Measurements from ENCODE around the gene C19orf12.

C19orf12 gene

DNA sequence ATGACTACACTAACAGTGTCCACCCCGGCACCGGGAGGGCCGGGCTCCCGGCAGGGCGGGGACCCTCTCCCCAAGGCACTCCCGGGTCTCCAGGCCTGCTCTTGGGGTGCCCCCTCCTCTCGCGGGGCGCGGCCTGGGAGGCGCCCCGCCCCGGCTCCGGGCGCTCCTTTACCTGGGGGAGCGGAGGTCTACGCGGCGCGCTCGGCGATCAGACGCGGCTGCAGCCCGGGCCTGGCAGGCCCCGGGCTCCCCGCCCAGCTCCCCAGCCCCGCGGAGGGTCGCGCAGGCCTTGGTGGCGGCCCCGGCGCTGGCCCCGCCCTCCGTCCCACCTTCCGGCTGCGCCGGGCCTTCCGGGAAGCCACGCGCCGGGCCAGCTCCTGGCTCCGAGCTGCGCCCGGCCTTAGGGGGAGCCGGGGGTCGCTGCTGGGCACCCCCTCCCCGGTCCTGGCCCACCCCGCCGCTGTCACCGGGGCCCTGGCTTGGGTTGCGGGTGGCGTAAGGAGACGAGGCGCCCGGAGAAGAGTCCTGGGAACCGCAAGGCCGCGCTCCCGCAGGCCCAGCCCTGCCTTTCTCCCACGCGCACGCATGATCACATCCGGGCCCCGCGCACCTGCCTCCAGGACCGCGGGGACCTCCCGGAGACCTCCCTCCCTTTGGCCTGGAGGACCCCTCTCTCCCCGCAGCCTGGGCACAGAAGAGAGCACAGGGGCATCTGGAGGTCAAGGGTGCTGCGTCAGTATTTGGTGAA lies at the start of gene C19orf12:
TSS of gene C19orf12 (minus strand) at position 309 of the 748 bp plus-strand sequence. CDS start 6,848 bp downstream, outside the sequence.
- DNase-seq (ENCODE audit: low read depth) = peak; percentile 30

DNA sequence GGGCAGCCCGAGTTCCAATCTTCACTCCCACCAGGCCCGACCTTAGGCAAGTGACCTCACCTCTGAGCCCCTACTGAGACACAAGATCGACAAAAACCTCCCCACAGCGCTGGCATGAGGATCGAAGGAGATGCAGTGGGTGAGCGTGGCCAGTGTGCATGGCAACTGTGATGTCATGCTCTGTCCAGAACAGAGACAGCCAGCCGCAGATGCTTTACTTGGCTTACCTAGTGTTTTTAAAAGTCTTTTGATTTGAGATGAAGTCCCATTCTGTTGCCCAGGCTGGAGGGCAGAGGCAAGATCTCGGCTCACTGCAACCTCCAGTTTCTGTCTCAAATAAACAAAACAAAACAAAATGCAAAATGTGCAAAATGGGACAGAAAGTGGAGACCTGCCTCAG lies 49.3 kb upstream of the C19orf12 start:
- no peak for DNase-seq (ENCODE audit: low read depth)

DNA sequence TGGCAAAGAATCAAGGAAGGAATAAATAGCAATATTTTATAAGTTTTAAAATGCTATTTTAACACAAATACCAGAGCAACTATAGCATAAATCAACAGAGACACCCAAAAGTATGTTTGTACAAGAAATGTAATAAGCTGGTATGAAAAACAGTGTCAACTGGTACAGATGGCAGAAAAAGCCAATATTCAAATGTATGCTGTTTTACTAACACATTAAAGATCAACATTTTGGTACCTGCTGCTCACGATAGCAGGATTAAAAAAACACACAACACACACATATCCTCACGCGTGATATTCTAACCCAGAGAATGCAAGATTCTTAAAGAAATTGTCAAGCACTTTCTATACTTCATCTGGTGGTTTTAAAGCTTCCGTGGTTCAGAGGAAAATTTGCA lies 48.1 kb upstream of the C19orf12 start:
- no peak for DNase-seq (ENCODE audit: low read depth)

DNA sequence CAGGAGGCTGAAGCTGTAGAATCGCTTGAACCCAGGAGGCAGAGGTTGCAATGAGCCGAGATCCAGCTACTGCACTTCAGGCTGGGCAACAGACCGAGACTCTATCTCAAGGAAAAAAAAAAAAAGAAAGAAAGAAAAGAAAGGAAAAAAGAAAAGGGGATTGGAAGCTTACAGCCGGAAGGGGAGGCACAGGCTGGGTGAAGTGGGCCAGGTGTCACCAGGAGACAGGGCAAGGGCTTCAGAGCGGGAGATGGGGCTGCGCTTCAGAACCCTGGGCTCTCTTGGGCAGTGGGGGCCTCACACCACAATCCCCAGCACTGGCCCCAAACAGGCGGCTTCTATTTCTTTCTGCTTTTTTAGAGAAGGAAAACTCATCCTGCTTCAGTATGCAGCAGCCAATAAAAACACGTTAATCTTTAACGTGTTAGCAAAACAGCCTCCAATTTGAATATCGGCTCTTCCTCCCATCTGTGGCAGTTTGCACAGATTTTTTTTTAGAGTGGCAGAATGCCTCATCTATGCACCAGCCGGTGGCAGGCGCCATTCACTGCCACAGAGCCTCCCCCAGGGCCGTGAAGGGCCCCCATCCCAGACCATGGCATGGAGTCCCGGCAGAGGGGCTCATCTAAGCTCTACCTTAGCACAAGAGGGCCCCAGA lies 46.6 kb upstream of the C19orf12 start:
- no peak for DNase-seq (ENCODE audit: low read depth)

DNA sequence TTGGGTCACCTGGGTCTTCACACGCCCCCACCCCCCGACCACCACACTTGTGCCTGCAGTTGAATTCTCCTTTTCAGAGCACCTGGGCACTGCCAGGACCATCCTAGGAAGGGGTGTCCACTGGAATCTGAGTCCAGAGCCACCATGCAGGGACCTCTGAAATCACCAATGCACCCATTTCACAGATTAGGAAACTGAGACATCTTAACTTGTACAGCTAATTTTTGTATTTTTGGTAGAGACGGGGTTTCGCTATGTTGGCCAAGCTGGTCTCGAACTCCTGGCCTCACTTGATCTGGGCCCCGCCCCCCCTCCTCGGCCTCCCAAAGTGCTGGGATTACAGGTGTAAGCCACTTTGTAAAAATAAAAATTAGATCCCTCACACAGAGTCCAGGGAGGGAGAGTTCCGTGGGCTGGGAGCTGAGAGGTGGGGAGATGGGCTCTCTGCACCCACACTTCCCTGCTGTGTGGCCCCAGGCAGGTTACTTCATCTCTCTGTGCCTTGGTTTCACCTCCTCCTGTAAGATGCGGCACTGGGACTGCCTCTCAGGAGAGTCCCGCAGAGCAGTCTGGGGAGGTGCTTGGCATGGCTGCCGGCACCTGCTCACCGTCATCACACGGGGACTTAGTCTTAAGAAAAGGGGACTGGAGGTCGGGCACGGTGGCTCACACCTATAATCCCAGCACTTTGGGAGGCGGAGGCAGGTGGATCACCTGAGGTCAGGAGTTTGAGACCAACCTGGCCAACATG lies 45.9 kb upstream of the C19orf12 start:
- DNase-seq (ENCODE audit: low read depth) = no peak

DNA sequence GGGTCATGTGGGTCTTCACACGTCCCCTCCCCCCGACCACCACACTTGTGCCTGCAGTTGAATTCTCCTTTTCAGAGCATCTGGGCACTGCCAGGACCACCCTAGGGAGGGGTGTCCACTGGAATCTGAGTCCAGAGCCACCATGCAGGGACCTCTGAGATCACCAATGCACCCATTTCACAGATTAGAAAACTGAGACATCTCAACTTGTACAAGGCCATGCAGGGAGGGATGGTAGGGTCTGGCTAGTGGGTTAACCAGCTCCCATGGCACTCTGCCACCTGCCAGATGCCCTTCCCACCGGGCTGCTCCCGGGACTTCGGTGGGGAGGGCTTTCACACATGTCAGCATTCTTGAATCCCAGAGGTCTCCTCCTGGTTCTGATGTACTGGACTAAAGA lies 44.3 kb upstream of the C19orf12 start:
- DNase-seq (ENCODE audit: low read depth) = no peak

DNA sequence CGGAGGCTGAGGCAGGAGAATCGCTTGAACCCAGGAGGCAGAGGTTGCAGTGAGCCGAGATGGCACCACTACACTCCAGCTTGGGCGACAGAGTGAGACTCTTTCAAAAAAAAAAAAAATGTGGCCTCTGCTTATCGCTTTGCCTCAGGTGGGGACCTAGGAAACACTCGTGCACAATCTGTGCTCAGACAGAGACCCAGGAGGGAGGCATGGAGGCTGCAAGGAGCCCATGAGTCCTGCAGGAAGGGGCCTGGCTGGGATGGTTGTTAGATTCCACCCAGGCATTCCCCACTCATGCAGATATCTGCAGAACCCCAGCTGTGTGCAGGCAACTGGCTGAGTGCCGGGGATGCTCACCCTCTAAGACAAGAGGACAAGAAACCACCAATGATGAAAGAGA lies 43.8 kb upstream of the C19orf12 start:
- no peak for DNase-seq (ENCODE audit: low read depth)

DNA sequence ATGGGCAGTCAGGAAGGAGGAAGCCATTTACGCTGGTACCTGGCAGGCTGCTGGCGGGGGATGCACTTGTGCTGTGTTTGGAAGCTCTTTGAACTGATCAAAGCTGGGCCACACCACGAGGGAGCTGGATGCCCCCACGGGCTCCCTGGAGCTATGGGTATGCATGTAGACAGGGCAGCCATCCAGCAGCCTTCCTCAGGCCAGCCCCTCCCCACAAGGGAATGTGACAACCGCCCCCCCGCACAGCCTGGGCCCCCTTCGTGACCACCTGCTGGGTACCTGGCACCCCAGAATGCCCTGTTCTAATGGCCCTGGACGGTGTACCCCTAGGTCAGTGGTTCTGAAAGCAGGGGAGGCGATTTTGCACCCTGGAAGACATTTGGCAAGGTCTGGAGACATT lies 42.5 kb upstream of the C19orf12 start:
- no peak for DNase-seq (ENCODE audit: low read depth)

DNA sequence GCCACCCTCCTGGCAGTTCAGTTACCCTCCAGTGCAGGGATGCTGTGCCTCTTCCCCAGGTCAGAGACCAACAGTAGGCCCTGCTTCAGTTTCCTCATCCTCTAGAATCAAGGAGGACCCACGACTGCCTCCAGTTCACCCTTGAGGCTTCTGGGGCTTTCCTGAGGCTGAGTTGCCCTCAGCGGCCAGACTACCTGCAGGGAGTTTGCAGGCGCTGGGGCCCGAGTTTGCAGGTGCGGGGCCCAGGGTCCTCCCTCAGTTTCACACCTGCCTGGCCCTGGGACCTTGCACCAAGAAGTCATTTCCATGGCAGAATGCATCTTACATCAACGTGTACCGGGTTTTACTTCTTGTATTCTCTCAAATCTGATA lies 38.9 kb upstream of the C19orf12 start:
- DNase-seq (ENCODE audit: low read depth) = no peak

DNA sequence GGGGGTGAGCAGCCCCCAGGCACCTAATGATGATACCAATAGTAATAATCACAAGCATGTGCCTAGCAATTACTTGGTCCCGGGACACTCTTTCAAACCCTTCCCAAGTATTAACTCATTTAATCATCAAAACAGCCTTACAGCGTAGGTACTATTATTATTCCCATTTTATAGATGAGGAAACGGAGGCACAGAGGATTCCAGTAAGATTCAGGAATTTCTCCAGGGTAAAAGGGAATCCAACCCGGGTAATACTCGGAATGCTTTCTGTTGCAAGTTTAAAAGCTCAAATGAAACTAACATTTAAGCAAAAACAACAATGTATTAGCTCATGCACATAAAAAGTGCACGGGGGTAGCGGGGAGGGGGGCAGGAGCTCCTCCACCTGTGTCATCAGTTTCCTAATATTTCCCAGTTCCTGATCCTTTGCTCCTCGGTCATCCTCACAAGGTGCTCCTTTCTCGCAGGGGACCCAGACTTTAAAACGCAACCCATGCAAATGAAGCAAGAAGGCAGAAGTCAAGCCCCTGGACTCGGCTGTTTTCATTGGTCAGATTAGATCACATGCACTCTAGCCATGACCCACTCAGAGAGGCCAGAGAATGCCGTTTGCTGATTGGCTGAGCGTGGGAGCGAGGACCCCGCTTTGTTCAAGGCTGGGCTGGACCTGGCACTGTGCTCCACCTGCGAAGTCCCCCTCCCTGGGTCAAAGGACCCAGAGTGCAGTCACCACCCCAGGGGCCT lies 38.3 kb upstream of the C19orf12 start:
- no peak for DNase-seq (ENCODE audit: low read depth)

DNA sequence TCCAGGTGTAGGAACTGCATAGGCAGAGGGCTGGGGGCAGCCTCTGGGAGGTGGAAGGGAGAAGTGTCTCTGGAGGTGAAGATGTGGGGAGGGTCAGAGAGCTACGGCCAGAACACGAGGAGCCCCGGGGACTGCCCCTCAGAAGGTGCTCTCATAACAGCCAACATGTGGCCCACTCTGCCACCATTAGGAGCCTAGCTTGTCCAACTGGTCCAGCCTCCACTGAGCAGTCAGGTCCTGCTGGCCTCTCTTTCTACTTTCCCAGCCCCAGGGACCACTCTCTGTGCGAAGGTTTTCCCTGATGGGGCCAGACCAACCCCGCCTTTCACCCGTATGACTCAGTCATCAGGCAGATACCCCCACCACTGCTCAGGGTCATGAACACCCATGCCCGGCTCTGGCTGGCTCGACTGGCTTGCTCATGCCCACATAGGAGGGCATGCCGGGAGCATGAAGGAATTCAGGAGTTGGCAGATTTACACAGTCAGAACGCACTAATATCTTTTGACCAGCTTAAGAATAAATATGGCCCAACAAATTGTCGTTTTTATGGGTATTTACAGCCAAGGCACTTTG lies 37.5 kb upstream of the C19orf12 start:
- DNase-seq (ENCODE audit: low read depth) = no peak

DNA sequence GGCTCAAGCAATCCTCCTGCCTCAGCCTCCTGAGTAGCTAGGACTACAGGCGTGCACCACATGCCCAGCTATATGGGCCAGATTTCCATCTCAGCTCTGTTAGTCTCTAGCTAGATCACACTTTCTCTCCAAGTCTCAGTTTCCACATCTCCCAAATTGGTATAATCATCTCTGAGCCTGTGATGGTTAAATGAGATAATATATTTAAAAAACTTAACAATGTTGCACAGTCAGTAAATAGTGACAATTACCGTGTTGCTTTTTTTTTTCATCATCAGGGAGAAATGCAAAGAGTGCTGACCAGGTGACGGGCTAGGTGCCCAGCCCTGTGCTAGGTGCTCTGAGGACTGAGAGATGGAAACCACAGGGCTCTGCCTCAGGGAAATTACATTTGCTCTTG lies 36.9 kb upstream of the C19orf12 start:
- DNase-seq (ENCODE audit: low read depth) = no peak

DNA sequence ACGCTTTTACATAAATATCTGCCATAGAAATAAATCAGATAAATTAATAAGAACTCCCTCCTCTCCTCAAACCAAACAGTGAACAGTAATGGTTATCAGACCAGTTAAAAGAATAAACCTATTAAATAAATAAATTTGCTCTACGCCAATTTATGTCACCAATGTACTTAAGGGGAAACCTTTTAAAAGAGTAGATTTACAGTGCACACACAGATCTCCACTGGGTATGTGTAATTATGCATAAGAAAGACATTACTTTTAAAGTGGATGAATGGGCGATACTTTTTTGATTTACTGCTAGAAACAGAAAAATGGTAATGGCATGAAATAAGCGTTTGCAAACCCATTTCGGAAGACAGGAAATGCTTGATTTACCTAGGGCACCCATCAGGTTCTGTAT lies 34.9 kb upstream of the C19orf12 start:
- no peak for DNase-seq (ENCODE audit: low read depth)

DNA sequence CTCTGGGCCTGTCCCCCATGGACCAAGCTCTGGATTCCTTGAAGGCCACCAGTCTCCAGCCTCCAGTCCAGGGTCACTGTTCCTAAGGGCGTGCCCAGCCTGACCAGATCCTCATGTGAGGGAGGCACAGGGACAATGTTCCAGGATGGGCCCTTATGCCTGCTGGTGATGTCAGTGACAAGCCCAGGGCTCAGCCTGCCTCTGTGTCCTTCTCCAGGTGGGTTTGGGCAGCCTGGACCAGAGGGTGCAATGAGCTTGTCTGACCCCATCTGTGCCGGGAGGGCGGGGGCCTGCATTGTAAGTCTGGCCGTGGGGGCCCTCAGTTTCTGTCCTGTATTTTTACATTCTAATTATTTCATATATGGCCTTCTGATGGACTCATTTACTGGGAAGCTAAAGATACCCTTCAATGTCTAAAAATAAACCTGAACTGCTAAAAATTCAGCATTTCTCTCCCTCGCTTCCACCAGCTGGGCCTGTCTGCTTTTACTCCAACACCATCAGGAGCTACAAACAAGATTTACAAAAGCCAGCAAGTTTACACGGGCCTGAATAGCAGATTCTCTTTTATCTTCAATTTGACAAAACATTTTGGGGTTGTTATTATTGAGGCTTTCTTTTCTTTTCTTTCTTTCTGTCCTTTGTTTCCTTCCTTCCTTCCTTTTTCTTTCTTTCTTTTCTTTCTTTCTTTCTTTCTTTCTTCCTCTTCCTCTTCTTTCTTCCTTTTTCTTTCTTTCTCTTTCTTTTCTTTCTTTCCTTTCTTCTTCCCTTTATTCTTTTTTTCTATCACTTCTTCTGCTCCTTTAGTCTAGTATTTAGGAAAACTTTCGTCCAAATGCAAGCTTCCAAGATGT lies 34.2 kb upstream of the C19orf12 start:
- no peak for DNase-seq (ENCODE audit: low read depth)

DNA sequence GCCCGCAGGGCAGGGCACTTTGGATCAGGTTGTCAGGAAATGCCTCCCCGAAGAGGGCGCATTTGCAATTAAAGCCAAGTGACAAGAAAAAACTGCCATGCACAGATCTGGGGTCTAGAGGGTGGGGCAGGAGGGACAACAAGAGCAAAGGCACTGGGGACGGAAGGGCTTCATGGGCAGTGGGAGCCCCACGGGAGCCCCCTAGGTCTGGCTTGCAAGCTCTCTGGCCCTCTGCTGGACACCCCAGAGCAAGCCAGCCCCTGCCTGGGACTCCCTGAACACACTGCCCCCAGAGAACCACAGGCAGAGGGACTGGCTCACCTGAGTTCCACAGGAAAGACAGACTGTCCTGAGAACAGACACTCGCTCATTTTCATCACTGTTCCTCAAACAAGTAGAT lies 30.2 kb upstream of the C19orf12 start:
- DNase-seq (ENCODE audit: low read depth) = no peak

DNA sequence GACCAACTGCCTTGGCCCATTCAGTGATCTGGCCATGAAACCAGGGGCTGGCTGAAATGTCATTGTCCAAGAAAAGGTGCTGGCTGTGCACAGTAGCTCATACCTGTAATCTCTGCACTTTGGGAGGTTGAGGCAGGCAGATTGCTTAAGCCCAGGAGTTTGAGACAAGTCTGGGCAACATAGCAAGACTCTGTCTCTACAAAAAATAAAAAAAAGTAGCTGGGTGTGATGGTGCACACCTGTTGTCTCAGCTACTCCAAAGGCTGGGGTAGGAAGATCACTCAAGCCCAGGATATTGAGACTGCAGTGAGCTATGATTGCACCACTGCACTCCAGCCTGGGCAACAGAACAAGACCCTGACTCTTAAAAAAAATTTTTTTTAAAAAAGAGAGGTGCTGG lies 28.6 kb upstream of the C19orf12 start:
- no peak for DNase-seq (ENCODE audit: low read depth)

DNA sequence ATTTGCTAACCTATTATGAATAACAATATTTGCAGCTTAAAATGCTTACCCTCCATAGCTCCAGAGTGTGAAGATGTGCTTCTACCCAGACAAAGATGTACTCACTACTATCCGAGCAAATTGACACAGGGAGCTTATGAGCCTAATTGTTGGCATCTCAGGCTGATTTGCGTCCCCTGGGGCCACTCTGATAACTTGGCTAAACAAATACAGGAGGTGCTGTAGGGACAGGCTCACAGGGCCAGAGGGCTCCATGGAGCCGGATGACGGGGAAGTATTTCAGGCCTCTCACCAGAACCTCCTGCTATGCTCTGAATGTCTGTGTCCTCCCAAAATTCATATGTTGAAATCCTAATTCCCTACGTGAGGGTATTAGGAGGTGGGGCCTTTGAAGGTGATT lies 26.7 kb upstream of the C19orf12 start:
- no peak for DNase-seq (ENCODE audit: low read depth)

DNA sequence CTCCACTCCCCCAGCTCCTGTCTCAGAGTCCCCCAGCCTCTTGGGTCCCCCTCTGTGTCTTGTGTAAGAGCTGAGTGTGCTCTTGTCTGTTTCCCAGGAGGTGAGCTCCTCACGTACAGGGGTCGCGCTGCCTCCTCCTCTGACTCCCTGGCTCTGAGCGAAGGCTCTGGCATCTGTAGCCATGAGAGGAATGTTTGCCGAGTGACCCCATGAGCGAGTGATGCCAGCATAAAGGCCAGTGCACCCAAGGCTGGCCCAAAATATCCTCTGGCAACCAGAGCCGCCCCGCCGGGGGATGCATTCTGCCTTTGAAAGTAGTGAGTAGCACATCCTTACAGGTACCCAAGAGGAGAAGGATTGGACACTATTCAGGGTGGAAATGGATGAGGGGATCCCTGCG lies 26.2 kb upstream of the C19orf12 start:
- DNase-seq (ENCODE audit: low read depth) = no peak

DNA sequence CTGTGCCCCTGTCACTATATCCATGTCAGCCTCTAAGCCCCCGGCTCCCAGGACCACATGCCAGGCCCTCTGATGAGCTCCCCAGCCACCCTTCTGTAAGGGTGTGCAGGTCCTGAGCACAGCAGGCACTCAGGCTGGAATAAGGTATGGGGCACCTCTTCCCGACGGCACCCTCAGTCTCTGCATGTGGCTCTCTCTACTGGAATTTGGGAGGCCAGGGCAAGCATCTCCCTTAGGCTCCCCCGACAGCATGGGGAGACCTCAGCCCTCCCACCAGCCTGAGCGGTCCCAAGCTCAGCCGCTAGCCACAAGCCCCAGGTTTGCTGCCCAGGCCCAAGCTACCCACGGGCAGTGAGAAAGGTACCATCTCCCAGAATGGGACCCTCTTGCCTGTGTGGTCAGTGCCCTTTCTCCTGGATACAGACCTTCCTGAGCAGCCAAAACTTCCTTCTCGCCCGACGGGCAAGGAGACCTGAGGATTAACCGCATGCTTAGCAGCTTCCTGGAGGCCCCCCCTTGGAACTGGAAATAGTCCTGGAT lies 22.5 kb upstream of the C19orf12 start:
- no peak for DNase-seq (ENCODE audit: low read depth)

DNA sequence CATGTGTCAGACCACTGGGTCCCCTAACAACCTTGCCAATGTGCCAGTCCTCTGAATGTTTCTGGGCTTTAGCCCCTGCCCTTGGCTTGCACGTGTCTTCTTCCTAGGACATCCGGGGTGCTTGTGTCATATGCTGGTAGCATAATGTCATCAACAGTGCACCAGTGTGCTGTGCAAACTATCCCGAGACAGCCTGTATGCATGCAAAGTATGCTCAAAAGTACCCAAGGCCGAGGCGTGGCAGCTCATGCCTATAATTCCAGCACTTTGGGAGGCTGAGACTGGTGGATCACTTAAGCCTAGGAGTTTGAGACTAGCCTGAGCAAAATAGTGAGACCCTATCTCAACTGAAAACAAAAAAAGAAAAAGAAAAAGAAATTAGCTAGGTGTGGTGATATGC lies 20.8 kb upstream of the C19orf12 start:
- no peak for DNase-seq (ENCODE audit: low read depth)

DNA sequence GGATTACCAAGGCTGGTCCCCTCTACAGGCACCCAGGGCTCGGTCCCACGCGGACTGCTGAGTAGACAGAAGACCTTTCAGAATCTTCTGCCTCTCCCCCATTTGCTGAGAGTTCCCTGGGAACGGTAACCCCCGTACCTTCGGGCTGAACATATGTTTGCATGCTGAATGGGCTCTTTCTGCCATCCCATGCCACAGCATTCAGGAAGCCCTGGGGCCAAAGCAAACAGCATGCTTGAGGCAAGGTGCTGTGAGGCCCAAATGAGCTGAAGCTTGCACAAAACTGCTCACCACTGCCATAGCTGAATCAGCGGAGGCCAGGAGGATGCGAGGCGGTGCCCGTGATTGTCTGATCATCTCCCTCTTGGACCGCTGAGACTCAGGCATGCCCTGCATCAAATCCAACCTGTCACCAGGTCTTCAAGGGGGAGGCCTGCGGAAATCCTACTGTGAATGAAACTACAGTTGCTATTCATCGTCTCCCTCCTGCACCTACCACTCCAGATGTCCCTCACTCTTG lies 16.3 kb upstream of the C19orf12 start:
- no peak for DNase-seq (ENCODE audit: low read depth)
